ENCODE measurements around the gene LTA. TPM values are rescaled to one million over a fixed set of nuclear protein-coding genes. Genes with fewer than 3 reads are reported as not detected.
A peak's percentile ranks its signal among the peaks of the same experiment; 100 is the strongest.
"Not testable (repeated sequence)": the region's sequence is repeated elsewhere in the genome, so short reads cannot be mapped to it uniquely, and the experiment has no call there.

LTA gene
- total RNA-seq, 1 experiment from 2014 or later: not detected

DNA sequence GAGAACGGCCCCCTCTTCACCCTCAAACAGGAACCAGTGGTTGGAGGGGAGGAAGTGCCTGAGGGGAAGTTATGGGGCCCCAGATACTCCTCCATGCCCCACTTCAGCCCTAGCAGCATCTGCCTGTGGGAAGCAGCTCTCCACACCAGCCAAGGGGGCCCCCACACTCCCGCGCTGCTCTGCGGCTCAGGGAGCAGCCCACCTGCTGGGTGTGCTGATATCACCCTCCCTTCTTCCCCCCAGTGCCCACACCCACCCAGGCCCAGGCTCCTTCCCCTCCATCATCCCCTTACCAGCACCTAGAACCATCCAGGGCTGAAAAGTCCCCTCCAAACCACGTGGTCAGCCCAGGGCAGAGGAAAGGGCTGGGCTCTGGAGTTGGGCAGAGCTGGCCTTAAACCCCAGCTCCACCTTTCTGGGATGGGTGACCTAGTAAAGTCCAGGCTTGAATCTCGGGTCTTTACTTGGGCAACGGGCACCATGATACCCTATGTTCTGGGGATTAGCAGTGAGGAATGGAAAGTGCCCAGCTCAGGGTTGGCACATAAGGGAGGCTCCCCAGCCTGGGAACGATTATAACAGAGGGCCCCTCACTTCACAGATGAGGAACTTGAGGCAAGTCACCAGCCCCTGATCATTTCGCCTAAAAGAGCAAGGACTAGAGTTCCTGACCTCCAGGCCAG is 14.7 kb downstream of the LTA start:
- DNase-seq (ENCODE audit: low read depth): no peak

DNA sequence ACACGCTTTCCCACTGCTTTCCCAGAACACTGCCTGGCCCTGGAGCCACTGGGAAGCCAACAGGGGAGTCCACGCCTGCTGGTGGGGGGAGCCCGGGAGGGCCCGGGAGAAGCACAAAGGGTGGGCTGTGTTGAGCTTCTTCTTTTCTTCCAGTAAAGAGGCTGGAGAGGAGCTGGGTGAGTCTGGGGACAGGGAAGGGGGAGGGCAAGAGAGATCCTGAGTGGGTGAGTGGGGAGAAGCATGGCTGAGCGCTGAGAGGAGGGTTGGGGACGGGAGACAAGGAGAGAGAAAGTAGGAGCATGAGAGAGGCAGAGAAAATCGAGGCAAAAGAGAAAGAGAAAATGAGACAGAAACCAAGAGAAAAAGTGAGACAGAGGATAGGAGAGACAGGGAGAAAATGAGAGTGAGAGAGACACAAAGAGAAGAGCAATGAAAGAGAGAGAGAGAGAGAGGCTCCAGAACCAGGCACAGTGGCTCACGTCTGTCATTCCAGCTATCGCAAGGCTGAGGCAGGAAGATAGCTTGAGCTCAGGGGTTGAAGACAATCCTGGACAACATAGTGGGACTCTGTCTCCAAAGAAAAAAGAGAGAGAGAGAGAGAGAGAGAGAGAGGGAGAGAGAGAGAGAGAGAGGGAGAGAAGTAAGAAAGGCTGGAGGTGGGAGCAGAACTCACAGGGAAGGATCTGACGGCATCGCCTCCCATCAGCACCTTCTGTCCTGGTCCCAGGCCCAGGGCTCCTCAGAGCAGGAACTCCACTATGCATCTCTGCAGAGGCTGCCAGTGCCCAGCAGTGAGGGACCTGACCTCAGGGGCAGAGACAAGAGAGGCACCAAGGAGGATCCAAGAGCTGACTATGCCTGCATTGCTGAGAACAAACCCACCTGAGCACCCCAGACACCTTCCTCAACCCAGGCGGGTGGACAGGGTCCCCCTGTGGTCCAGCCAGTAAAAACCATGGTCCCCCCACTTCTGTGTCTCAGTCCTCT is 16.0 kb downstream of the LTA start:
- DNase-seq (ENCODE audit: low read depth): no peak

DNA sequence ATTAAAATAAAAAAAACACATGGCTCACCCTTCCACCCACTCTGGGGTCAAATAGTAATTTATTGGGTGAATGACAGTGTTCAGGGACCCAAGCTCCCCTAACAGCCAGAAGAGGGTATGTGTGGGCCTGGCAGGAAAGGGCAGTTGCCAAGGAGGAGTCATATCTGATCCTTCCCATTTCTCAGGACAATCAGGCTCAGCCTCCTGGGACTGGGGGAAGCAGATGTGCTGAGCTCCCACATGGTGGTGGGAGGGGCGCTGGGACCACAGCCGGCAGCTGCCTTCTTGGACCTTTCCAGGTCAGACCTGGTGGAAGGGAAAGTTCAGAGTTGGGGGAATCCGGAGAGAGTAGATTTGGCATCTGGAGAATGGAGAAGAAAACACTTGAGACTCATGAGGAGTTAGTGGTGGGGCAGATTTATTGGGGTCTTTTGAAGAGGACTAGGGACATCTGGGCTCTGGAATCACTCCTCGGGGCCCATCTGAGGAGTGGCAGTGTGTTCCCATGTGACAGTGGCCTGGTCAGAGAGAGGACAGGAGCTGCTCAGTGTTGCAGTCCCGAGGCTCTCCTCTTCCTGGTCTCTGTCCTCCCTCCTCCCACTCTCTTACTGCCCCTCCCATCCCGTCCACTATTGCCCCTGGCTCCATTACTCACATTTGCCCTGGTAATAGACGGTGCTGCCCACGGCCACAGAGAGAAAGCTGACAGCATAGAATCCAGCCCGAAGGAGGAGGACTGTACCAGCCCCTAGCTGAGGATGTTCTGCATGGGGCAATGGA is 17.0 kb downstream of the LTA start:
- peak; percentile 34 for DNase-seq (ENCODE audit: low read depth)

DNA sequence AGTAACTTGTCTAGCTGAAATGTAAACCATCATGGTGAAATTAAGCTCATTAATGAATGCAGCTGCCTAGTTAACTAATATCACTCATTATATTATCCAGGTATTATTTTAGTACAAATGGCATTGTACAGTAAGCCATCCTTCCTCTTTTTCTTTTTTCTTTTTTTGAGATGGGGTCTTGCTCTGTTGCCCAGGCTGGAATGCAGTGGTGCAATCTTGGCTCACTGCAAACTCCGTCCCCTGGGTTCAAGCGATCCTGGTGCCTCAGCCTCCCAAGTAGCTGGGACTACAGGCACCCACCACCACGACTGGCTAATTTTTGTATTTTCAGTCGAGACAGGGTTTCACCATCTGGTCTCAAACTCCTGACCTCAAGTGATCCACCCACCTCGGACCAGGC is 18.6 kb downstream of the LTA start:
- not testable (repeated sequence) for DNase-seq (ENCODE audit: low read depth)

DNA sequence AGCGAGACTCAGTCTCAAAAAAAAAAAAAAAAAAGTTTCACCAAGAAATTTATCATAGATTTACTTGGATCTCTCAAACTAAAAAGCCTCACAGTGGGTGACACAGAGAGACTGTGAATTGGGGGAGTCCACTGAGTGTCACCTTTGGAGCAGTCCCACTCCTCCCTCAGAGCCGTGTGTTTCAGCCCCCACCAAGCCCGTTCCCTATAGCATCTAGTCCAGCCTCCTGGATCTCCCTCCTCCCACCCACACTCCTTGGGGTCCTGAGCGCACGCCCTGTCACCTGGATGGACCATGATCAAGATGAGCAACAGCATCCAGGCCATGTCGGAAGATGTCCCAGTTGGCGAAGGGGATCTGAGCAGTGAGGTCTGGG is 20.3 kb downstream of the LTA start:
- no peak for DNase-seq (ENCODE audit: low read depth)

DNA sequence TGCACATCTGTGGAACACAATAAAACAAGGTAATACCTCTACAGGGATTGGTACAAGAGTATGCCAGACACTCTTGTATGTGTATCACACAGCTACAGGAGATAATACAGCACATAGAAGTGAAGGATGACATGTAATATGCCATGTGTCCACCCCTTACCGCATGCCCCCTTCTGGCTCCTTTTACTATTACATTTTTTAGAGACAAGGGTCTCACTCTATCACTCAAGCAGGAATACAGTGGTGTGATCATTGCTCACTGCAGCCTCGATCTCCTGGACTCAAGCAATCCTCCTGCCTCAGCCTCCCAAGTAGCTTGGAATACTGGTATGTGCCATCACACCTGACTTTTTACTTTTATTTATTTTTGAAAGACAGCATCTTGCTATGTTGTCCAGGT is 24.9 kb downstream of the LTA start:
- peak; percentile 59 for DNase-seq (ENCODE audit: low read depth)

DNA sequence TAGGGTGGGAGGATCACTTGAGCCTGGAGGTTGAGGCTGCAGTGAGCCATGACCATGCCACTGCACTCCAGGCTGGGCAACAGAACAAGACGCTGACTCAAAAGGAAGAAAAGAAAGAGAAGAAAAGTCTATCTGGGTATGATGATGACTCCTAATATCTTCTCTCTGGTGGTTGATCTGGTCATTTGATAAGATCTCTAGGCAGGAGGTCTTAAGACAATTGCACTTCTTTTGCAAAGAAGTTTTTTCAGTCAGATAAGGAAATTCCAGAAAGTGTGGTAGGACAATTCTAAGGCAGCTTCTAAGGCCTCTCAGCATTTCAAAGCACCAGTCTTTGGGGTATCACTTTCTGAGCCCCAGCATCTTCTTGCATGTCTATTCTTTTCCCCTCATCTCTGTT is 35.2 kb downstream of the LTA start:
- no peak for DNase-seq (ENCODE audit: low read depth)

DNA sequence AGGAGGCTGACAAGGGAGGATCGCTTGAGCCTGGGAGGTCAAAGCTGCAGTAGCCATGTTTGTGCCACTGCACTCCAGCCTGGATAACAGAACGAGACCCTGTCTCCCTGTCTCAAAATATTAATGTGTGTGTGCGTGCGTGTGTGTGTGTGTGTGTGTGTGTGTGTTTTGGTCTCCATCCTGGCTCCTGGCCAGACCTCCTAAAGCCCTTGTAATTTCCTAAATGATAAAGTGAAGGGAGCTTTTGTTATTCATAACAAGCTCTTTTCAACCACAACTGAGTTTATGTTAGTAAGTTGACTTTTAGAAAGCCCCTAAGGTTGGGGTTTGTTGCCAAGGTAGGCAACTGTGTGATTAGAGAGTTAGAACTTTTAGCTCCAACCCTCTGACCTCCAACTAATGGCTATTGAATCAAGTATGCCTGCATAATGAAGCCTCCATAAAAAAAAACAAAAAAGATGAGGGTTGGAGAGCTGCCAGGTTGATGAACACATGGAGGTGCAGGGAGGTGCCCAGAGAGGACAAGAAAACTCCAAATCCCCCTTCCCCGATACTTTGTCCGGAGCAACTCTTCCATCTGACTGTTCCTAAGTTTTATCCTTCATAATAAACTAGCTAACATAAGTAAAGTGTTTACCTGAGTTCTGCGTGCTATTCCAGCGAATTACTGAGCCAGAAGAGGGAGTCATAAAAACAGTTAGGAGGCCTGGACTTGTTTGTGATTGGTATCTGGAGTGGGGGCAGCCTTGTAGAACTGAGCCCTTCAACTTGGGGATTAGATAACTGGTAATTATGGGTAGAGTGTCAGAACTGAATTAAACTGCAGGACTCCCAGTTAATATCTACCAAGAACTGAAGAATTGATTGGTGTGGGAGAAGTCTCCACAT is 37.7 kb downstream of the LTA start:
- DNase-seq (ENCODE audit: low read depth): no peak

DNA sequence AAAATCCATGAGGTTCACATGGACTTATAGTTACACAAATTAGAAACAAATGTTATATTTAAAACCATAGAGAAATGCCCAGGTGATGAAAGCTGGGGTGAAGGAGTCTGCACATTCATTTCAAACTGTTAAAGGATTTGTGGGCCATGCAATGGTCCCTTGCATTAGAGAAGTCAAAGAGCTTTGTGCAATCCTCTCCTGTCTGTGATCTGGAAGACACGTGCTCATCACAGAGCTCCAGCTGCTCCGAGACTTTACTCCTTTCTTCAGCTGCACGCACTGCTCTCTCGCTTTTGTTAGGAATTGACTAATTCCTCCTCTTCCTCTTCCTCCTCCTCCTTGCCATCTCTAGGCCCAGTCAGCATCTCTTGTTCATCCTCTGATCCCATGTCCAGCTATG is 38.9 kb downstream of the LTA start:
- no peak for DNase-seq (ENCODE audit: low read depth)

DNA sequence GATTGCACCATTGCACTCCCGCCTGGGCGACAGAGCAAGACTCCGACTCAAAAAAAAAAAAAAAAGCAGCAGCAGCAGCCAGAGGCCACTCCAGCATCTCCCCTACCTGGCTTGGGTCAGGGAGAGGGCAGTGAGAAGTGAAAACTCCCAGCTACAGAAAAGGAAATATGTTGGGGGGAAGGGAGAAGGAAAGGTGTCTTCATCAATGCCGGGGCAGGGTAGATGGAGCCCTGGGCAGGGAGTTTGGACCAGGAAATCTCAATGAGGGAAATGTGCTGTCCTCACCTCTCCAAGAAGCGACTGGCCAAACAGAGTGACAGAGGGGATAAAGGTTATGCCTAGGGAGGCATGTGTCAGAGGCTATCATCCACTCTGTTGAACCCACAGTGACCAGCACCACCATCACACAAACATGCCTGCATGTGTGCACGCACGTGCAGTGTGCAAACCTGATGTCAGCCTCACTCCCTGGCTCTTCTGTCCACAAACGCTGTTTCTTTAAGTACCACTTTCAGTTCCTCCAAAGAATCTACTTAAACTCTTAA is 42.1 kb downstream of the LTA start:
- DNase-seq (ENCODE audit: low read depth): no peak

DNA sequence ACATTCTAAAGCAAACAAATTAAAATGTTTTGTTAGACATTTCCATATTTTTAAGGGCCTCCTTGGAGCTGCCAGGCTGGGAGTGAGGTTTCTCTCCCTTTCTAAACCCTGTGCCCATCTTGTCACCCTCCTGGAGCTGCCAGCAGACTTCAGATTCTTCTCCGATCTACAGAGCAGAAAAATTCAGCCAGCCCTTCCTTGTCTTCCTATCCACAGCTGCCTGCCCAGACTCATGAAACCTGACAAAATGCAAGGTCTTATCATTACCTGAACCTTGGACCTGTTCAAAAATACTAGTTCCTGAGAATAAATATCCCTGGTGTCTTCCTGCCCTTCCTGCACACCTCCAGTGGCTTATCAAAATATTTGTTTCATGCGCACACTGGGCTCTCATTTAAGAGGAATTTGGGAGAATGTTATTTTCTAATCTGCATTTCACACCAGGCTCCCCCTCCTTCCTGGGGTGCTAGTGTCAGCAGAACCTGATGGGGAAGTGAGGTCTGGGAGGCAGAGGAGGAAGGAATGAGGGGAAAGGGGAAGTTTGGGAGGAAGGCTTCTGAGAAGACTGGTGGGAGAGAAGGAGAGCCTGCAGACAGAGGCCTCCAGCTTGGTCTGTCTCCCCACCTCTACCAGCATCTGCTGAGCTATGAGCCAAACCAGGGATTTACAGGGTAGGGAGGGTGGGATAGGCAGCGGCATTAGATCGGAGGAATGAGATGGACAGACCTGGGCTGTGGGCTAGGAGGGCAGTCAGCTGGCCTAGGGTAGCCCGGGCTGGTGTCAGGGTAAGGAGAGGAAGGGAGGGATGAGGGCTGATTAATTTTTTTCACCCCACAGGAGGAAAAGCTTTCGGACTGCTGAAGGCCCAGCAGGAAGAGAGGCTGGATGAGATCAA is 42.8 kb downstream of the LTA start, which contains the start of gene AIF1:
Gene AIF1, plus strand, starts transcription at position 551 of the 895 bp plus-strand sequence. Its CDS starts 96 bp downstream, at position 647.
- DNase-seq (ENCODE audit: low read depth): no peak

DNA sequence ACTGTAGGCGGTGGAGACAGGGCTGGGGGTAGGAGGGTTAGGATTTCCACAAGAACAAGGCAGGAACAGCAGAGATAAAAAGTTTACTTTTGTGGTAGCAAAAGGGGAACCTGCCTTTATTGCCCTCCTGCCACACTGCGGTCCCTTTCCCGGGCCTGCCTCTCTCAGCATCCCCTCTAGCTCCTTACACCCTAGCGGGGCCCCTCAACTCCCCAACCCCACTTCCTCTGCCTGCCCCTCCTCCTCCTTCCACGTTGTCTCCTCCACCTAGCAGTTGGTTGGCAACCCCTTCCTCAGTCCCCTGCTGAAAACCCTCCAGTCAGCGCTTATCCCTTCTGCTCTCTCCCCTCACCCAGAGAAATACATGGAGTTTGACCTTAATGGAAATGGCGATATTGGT is 43.7 kb downstream of the LTA start:
- DNase-seq (ENCODE audit: low read depth): no peak

DNA sequence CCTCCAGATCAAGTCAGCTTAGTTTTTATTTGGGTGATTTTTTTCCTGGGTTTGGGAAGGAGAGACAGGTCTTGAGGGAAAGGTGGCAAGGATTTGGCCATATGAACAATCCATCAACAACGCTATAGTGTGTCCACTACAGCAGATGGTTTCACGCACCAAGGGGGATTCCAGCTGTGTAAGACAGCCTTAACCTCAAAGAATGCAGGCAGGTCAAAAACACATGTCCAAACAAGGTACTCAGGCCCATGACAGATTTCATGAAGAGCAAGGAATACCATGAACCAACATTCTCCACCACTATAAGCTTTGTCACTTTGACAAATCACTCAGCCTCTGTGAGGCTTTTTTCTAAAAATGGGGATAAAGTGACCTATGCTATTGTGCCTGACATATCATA is 44.9 kb downstream of the LTA start:
- no peak for DNase-seq (ENCODE audit: low read depth)

DNA sequence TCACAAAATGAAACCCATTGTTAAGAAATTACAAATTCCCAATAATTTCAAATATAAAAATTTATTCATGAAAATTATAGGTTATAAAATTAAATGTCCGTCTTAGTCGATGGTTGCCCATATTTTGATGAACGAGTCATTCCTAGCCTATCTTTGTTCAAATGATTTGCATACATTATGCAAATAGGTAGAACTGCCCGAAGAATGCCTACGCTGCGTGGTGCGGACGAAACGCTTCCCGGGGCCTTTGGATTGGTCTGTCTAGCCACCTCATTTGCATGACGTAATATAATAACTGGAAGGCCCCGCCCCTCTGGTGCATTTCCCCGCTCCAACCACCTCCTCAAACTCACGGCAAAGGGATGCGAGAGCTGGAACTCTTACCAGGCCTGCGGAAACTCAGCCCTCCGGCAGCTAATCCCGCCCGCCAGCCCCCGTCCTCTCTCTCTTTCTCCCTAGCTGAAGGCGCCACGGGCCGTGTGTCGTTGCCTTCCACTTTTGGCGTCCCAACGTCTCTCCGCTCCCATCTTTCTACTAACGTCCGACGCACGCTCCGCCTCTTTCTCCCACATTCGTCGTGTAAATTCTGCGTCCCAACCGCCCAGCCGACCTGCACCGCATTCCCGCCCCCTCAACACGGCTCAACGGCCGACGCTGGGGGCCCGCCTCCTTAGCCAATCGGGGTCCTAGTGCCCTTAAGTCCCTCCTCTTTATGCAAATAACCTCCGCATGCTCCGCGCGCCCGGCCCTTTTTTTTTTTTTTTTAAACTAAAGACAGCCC is 47.9 kb downstream of the LTA start:
- peak; percentile 100 for DNase-seq (ENCODE audit: low read depth)

DNA sequence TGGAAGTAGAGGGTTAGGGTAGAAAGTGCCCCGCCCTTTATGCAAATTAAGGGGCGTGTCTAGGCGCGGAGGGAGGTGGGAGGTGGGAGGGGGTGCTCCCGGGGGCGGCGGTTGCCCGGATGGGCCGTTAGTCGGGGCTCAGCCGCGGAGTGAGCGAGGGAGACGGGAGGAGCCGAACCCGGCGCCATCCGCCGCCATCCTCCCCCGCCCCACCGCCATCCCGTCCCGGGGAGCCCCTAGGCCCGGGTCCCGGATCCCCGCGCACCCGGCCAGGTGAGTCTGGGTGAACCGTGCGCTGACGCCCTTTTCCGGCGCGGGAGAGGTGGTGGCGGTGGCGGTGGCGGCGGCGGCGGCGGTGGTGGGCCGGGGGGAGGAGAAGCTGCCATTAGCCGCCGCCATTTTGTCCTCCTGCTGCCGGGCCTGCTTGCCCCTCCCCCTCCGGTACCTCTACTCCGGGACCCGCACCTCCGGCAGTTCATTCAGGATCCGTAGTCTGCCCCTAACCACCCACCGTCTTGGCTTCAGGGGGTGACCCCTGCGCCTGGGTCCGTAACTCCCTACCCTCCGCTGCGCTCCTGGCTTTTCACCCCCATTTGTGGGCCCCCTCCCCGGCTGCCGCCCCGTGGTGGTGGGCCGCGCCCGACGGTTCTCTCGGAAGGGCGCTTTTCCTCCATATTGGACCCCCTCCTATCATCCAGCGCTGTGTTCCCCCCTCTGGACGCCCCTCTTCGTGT is 48.7 kb downstream of the LTA start, which contains the start of gene PRRC2A:
Gene PRRC2A, plus strand, starts transcription at position 130 of the 734 bp plus-strand sequence. CDS start 2,075 bp downstream, outside the sequence.
- DNase-seq (ENCODE audit: low read depth): no peak

DNA sequence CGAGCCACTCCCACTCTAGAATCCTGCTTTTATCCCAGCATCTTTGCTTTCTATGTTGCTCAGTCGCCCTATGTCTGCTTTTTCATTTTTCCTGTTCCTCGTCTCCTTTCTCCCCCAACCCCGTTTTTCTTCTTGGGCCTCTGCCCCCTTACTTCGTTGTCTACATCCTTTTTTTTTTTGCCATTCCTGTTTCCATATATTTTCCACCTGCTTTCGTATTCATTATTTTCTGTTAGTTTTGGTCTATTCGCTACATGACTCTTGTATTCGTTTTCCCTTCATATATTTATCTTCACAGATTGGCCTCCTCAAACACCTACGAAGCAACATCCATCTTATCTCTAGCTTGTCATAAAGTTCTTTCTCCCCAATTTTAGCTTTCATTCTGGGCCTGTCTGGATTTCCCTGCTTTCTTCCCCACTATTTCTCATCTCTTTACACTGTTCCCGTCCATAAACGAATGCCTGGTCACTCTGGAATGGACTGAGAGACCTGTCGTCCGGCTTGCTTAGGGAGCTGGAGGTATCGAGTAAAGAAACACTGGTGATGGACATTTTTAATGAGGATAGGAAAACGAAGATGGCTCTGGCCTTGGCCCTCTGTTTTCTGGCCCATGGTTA is 49.3 kb downstream of the LTA start:
- no peak for DNase-seq (ENCODE audit: low read depth)

DNA sequence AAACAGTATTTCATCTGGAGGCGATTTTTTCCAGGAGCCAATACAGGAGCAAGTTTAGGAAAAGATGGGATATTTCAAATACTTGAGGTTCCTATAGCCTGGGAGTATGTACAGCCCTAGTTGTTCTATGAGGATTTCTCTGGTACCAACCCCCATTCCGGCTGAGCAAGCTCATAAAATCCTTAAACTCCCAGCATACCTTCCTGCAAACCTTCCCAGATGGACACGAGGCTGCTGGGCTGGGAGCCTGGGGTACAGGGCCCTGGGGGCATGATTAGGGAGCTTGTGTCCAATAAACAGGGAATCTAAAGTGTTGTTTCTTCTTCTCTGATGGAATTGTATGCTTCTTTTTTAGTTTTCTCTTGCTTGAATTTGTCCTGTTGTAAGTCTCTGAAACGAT is 49.9 kb downstream of the LTA start:
- peak; percentile 49 for DNase-seq (ENCODE audit: low read depth)

DNA sequence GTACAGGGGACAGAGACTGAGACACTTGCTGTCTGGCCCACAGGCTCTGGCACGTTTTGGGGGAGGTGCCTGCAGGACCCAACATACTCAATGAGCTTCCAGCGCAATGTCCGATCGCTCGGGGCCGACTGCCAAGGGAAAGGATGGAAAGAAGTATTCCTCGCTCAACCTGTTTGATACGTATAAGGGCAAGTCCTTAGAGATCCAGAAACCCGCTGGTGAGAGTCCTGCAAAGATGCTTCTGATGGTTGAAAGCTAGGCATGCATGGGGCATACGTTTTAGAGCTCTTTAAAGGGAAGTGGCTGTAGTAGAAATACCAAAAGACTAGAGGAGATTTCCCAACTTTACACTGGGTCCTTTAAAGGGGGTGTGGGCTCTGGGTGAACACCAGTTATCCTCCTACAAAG is 50.6 kb downstream of the LTA start:
- DNase-seq (ENCODE audit: low read depth): no peak

Data from M059J (cell line).